ENCODE data around the gene PLAC1. TPM values are rescaled to one million over a fixed set of nuclear protein-coding genes. Genes with fewer than 3 reads are reported as not detected.

Gene PLAC1
- total RNA-seq, 3 donors from 2014 or later (not counting 1 experiment from before 2014, with no cell fraction given): not detected

DNA sequence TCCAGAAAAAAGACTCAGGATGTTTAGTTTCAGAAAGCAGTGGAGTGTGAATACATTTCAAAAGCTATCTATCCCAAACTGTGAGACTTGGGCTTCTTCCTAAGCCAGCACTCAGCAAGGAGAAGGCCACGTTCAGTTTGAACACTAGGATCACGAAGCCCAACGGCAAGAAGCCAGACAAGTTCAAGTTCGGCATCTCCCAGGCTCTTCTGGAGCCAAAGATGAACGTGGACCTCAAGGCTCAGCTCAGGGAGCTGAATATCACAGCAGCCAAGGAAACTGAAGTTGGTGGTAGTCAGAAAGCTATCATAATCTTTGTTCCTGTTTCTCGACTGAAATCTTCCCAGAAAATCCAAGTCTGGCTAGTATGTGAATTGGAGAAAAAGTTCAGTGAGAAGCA lies 7.6 kb downstream of the PLAC1 start:
- 85% methylated on average over 6 of the region's 6 CpGs for WGBS (ENCODE audit: insufficient coverage)
- H3K4me1 Mint-ChIP-seq: no peaks in the 10 kb centered on the region
- no peaks in the 10 kb centered on the region for H3K9me3 Mint-ChIP-seq
- no peak for DNase-seq
- Histone ChIP-seq H3K36me3 (ENCODE audit: control insufficient read depth, insufficient read depth, low read length) (no peaks in the 10 kb centered on the region), H3K9me3 (ENCODE audit: control insufficient read depth, insufficient read depth, low read length) (no peaks in the 10 kb centered on the region), H3K4me3 (ENCODE audit: low read length) (no peak overlapping the region), H3K27me3 (ENCODE audit: control insufficient read depth, insufficient read depth, low read length) (no peaks in the 10 kb centered on the region), H3K4me1 (ENCODE audit: control insufficient read depth, insufficient read depth, low read length) (no peaks in the 10 kb centered on the region), H3K27ac (ENCODE audit: low read length) (no peak overlapping the region)
- no peaks in the 10 kb centered on the region for H3K36me3 Mint-ChIP-seq
- ATAC-seq: no peak
- H3K4me3 Mint-ChIP-seq: no peak overlapping the region
- peaks cover 5 to 9% of the 10 kb centered on the region in 2 donors for H3K27me3 Mint-ChIP-seq (ENCODE audit: low read depth in 2 of 2)
- TF ChIP-seq, protein P1, sequence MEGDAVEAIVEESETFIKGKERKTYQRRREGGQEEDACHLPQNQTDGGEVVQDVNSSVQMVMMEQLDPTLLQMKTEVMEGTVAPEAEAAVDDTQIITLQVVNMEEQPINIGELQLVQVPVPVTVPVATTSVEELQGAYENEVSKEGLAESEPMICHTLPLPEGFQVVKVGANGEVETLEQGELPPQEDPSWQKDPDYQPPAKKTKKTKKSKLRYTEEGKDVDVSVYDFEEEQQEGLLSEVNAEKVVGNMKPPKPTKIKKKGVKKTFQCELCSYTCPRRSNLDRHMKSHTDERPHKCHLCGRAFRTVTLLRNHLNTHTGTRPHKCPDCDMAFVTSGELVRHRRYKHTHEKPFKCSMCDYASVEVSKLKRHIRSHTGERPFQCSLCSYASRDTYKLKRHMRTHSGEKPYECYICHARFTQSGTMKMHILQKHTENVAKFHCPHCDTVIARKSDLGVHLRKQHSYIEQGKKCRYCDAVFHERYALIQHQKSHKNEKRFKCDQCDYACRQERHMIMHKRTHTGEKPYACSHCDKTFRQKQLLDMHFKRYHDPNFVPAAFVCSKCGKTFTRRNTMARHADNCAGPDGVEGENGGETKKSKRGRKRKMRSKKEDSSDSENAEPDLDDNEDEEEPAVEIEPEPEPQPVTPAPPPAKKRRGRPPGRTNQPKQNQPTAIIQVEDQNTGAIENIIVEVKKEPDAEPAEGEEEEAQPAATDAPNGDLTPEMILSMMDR (IDR thresholded peaks at IDR 0.05): no peak
- intact Hi-C loops (cut with micrococcal nuclease): no loop called here
- no peak overlapping the region for H3K27ac Mint-ChIP-seq

DNA sequence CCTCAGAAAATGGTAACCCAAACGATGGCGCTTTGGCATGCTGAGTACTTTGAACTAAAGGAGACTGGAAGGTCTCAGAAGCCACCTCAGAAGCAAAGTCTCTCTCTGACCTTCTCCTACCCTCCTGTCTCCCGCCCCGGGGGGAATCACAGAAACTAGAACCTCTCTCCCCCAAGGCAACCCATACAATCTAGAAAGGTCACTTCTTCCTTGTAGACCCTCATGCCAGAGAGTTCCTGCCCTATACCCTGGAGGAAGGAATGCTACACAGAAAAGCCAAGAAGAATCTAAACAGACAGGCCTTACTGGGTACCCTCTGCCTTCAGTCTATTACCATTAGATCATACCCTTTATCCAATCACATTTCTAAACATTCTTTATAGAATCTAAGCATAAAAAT lies 8.5 kb downstream of the PLAC1 start:
- no peak overlapping the region for H3K27ac ChIP-seq (ENCODE audit: low read length)
- no peak for DNase-seq
- H3K36me3 ChIP-seq (ENCODE audit: control insufficient read depth, insufficient read depth, low read length): no peaks in the 10 kb centered on the region
- no peaks in the 10 kb centered on the region for H3K9me3 ChIP-seq (ENCODE audit: control insufficient read depth, insufficient read depth, low read length)
- no peak overlapping the region for H3K4me3 ChIP-seq (ENCODE audit: low read length)
- TF ChIP-seq, protein P1 (IDR thresholded peaks at IDR 0.05): no peak
- Mint-ChIP-seq H3K36me3 (no peaks in the 10 kb centered on the region), H3K4me3 (no peak overlapping the region), H3K4me1 (no peaks in the 10 kb centered on the region), H3K27ac (no peak overlapping the region), H3K9me3 (no peaks in the 10 kb centered on the region), H3K27me3 (ENCODE audit: low read depth in 2 of 2) (peaks cover 11 to 19% of the 10 kb centered on the region in 2 donors)
- 97% methylated on average over 4 of the region's 4 CpGs for WGBS (ENCODE audit: insufficient coverage)
- ATAC-seq: no peak
- no peaks in the 10 kb centered on the region for H3K27me3 ChIP-seq (ENCODE audit: control insufficient read depth, insufficient read depth, low read length)
- intact Hi-C loops (cut with micrococcal nuclease): no loop called here
- H3K4me1 ChIP-seq (ENCODE audit: control insufficient read depth, insufficient read depth, low read length): no peaks in the 10 kb centered on the region

DNA sequence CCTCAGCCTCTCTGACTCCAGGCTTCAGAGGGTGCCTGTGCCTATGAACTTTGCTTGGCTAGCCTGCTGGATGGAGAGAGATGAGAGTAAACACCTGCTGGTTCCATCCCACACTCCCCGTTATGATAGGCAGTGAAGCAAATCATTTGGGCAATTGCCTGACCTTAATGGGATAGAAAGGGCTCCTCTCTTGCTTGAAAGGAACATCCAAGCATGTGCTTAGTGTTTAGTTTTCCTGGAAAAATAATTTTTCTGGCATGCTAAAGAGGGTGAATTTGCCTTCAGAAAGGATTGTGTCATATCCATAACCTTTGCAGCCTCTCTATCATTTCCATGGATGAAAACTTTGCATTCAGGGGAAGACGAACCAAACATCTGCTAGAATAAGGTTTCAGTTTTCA lies 10.8 kb downstream of the PLAC1 start:
- TF ChIP-seq, protein P1 (IDR thresholded peaks at IDR 0.05): no peak
- no peak overlapping the region for H3K27ac Mint-ChIP-seq
- DNase-seq: no peak

DNA sequence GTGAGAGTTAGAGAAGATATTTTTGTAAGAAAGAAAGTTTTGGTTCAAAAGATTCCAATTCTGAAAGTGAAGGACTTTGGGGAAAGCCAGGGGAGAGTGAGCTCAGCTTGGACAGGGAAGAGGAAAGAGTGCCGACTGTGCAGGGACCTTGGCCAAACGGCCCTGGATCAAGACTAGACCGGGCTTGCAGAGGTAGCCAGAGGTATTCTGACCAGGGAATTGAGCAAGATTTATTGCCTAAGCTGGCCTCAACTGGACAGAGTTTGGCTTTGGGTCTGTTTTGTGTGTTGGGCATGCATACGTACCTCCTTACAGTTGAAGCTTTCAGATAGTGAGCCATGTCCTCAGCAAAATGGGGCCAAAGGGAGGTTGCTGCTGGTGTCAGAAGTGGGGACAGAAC lies 11.6 kb downstream of the PLAC1 start:
- intact Hi-C loops (cut with micrococcal nuclease): no loop called here
- H3K9me3 Mint-ChIP-seq: no peaks in the 10 kb centered on the region
- no peaks in the 10 kb centered on the region for H3K36me3 Mint-ChIP-seq
- Histone ChIP-seq H3K4me1 (ENCODE audit: control insufficient read depth, insufficient read depth, low read length) (no peaks in the 10 kb centered on the region), H3K36me3 (ENCODE audit: control insufficient read depth, insufficient read depth, low read length) (no peaks in the 10 kb centered on the region), H3K27me3 (ENCODE audit: control insufficient read depth, insufficient read depth, low read length) (no peaks in the 10 kb centered on the region), H3K9me3 (ENCODE audit: control insufficient read depth, insufficient read depth, low read length) (no peaks in the 10 kb centered on the region), H3K27ac (ENCODE audit: low read length) (no peak overlapping the region), H3K4me3 (ENCODE audit: low read length) (no peak overlapping the region)
- 88% methylated on average over 4 of the region's 4 CpGs for WGBS (ENCODE audit: insufficient coverage)
- ATAC-seq (no peak), DNase-seq (no peak)
- TF ChIP-seq, protein P1 (IDR thresholded peaks at IDR 0.05): no peak
- H3K27ac Mint-ChIP-seq: no peak overlapping the region
- H3K27me3 Mint-ChIP-seq (ENCODE audit: low read depth in 2 of 2): peaks cover 14 to 33% of the 10 kb centered on the region in 2 donors
- H3K4me1 Mint-ChIP-seq: no peaks in the 10 kb centered on the region
- H3K4me3 Mint-ChIP-seq: no peak overlapping the region

More for the DNA sequence above, 10.8 kb downstream of the PLAC1 start:
- H3K36me3 Mint-ChIP-seq: no peaks in the 10 kb centered on the region
- peaks cover 14 to 28% of the 10 kb centered on the region in 2 donors for H3K27me3 Mint-ChIP-seq (ENCODE audit: low read depth in 2 of 2)
- no peaks in the 10 kb centered on the region for H3K4me1 Mint-ChIP-seq
- intact Hi-C loops (cut with micrococcal nuclease): no loop called here
- H3K4me3 Mint-ChIP-seq: no peak overlapping the region
- Histone ChIP-seq H3K9me3 (ENCODE audit: control insufficient read depth, insufficient read depth, low read length) (no peaks in the 10 kb centered on the region), H3K4me1 (ENCODE audit: control insufficient read depth, insufficient read depth, low read length) (no peaks in the 10 kb centered on the region), H3K27ac (ENCODE audit: low read length) (no peak overlapping the region), H3K36me3 (ENCODE audit: control insufficient read depth, insufficient read depth, low read length) (no peaks in the 10 kb centered on the region), H3K27me3 (ENCODE audit: control insufficient read depth, insufficient read depth, low read length) (no peaks in the 10 kb centered on the region), H3K4me3 (ENCODE audit: low read length) (no peak overlapping the region)
- no peak for ATAC-seq
- H3K9me3 Mint-ChIP-seq: no peaks in the 10 kb centered on the region
- WGBS (ENCODE audit: insufficient coverage): 100% methylated on average over 1 of the region's 2 CpGs
